ENCODE measurements around the gene GPR157.
A peak's percentile ranks its signal among the peaks of the same experiment; 100 is the strongest.
"Not testable (repeated sequence)": the region's sequence is repeated elsewhere in the genome, so short reads cannot be mapped to it uniquely, and the experiment has no call there.

The GPR157 gene

GRCh38 chr1:9145021-9145668 lies 16.2 kb upstream of the GPR157 start:
- no peak for DNase-seq (ENCODE audit: low read depth)
- H3K4me3 ChIP-seq (ENCODE audit: low read depth, low read length): no peak overlapping the region
- TF ChIP-seq POLR2A (IDR thresholded peaks at IDR 0.05; ENCODE audit: extremely low read depth, insufficient read length) (no peak), CTCF (IDR thresholded peaks at IDR 0.05; ENCODE audit: low read depth, low read length) (no peak), MAX (IDR thresholded peaks at IDR 0.05; ENCODE audit: low read depth, low read length) (no peak), MYC (IDR thresholded peaks at IDR 0.05; ENCODE audit: low read depth, low read length) (no peak)

- H3K4me3 ChIP-seq (ENCODE audit: low read depth, low read length); DNase-seq (ENCODE audit: low read depth): not testable (repeated sequence)
Measured at GRCh38 chr1:9144494-9144893, 15.6 kb upstream of the GPR157 start.

- TF ChIP-seq MAX (IDR thresholded peaks at IDR 0.05; ENCODE audit: low read depth, low read length) (peak; percentile 76), POLR2A (IDR thresholded peaks at IDR 0.05; ENCODE audit: extremely low read depth, insufficient read length) (no peak), CTCF (IDR thresholded peaks at IDR 0.05; ENCODE audit: low read depth, low read length) (no peak), MYC (IDR thresholded peaks at IDR 0.05; ENCODE audit: low read depth, low read length) (peak; percentile 73)
- H3K4me3 ChIP-seq (ENCODE audit: low read depth, low read length): no peak overlapping the region
- peak; percentile 75 for DNase-seq (ENCODE audit: low read depth)
Measured at GRCh38 chr1:9143250-9143649, 14.3 kb upstream of the GPR157 start.

- DNase-seq (ENCODE audit: low read depth): no peak
- TF ChIP-seq CTCF (IDR thresholded peaks at IDR 0.05; ENCODE audit: low read depth, low read length): no peak
- TF ChIP-seq MYC (IDR thresholded peaks at IDR 0.05; ENCODE audit: low read depth, low read length): no peak
- TF ChIP-seq MAX (IDR thresholded peaks at IDR 0.05; ENCODE audit: low read depth, low read length): no peak
- H3K4me3 ChIP-seq (ENCODE audit: low read depth, low read length): no peak overlapping the region
Measured at GRCh38 chr1:9139930-9140329, 11.0 kb upstream of the GPR157 start.

- TF ChIP-seq POLR2A (IDR thresholded peaks at IDR 0.05; ENCODE audit: extremely low read depth, insufficient read length): no peak
- no peak for TF ChIP-seq CTCF (IDR thresholded peaks at IDR 0.05; ENCODE audit: low read depth, low read length)
- no peak for DNase-seq (ENCODE audit: low read depth)
- no peak overlapping the region for H3K4me3 ChIP-seq (ENCODE audit: low read depth, low read length)
Measured at GRCh38 chr1:9136932-9137331, 8.0 kb upstream of the GPR157 start.

GRCh38 chr1:9135073-9135836 lies 6.4 kb upstream of the GPR157 start:
- H3K4me3 ChIP-seq (ENCODE audit: low read depth, low read length): no peak overlapping the region
- no peak for TF ChIP-seq POLR2A (IDR thresholded peaks at IDR 0.05; ENCODE audit: extremely low read depth, insufficient read length)
- no peak for TF ChIP-seq MYC (IDR thresholded peaks at IDR 0.05; ENCODE audit: low read depth, low read length)
- no peak for TF ChIP-seq MAX (IDR thresholded peaks at IDR 0.05; ENCODE audit: low read depth, low read length)
- TF ChIP-seq CTCF (IDR thresholded peaks at IDR 0.05; ENCODE audit: low read depth, low read length): no peak
- peak; percentile 62 for DNase-seq (ENCODE audit: low read depth)
